Activated T-cell treated with anti-CD3 and anti-CD28 coated beads, Interleukin-2, amount 50 U/mL, for 72 hours (primary cell): Measurements from ENCODE around the gene GSTK1. TPM values are rescaled to one million over a fixed set of nuclear protein-coding genes. Genes with fewer than 3 reads are reported as not detected.
"Not testable (repeated sequence)": the region's sequence is repeated elsewhere in the genome, so short reads cannot be mapped to it uniquely, and the experiment has no call there.

ENCODE experiments used
- ATAC-seq, 2 donors: fragments of 150-1000 bp; cut with Tn5 transposase; replicated peaks in 1 of 2; 2 replicates each; pipeline ENCODE4 v1.10.0; 2021; ENCODE audit warnings: moderate library complexity in 2 of 2, mild to moderate bottlenecking in 1 of 2
- DNase-seq, 2 donors: peaks; one replicate each; pipeline ENCODE4 v3.0.0; 2021 to 2022; ENCODE audit warnings: mixed read lengths in 1 of 2
- H3K27ac Mint-ChIP-seq: one replicate; pipeline ENCODE4 v1.8.0; 2022; ENCODE audit warnings: mild to moderate bottlenecking, moderate library complexity, mixed read lengths
- H3K27me3 Mint-ChIP-seq: one replicate; pipeline ENCODE4 v1.8.0; 2022; ENCODE audit warnings: low read depth, mixed read lengths
- H3K36me3 Mint-ChIP-seq, 2 donors: one replicate each; pipeline ENCODE4 v1.8.0; 2022; ENCODE audit warnings: mixed read lengths in 2 of 2, mild to moderate bottlenecking in 1 of 2; ENCODE audit not compliant: insufficient read depth in 2 of 2
- H3K4me1 Mint-ChIP-seq: one replicate; pipeline ENCODE4 v1.8.0; 2022; ENCODE audit warnings: low read depth, mixed read lengths
- H3K4me3 Mint-ChIP-seq, 2 donors: one replicate each; pipeline ENCODE4 v1.8.0; 2022; ENCODE audit warnings: mild to moderate bottlenecking in 2 of 2, mixed read lengths in 2 of 2, moderate library complexity in 2 of 2
- H3K9me3 Mint-ChIP-seq, 2 donors: one replicate each; pipeline ENCODE4 v1.8.0; 2022; ENCODE audit warnings: mixed read lengths in 2 of 2
- total RNA-seq, 2 donors: library from RNA; stranded (reverse); gene quantifications; one replicate each; pipeline ENCODE4 v1.2.3, GENCODE V29; 2022

GSTK1 gene
- total RNA-seq, 2 donors from 2014 or later: 242 to 298 TPM

DNA sequence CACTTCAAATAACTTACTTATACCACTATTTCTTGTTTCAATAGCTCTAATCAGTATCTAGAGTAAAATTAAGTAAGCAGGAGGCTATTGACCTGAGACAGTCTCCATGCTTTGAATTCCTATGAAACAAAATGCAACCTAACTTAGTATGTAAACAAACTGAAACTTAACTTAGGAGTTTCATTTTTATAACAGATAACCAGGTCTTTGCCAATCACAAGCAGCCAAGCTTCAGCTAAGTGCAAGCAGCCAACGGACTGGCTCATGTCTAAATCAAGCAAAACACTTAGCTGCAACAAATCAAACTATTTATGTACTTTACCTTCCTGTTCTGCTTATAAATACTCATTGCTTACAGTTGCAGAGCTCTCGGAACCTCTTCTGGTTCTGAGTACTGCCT, 4.4 kb upstream of the GSTK1 start:
- peaks cover 6% of the 10 kb centered on the region in 2 donors for H3K36me3 Mint-ChIP-seq
- DNase-seq: no peak
- peaks cover 0 to 4% of the 10 kb centered on the region in 2 donors for H3K9me3 Mint-ChIP-seq
- H3K4me1 Mint-ChIP-seq: peaks cover 66% of the 10 kb centered on the region
- H3K4me3 Mint-ChIP-seq: peak overlapping the region; percentile 75 to 97
- H3K27ac Mint-ChIP-seq: peak overlapping the region; percentile 99
- H3K27me3 Mint-ChIP-seq: no peaks in the 10 kb centered on the region
- ATAC-seq: peak; percentile 3 to 32

DNA sequence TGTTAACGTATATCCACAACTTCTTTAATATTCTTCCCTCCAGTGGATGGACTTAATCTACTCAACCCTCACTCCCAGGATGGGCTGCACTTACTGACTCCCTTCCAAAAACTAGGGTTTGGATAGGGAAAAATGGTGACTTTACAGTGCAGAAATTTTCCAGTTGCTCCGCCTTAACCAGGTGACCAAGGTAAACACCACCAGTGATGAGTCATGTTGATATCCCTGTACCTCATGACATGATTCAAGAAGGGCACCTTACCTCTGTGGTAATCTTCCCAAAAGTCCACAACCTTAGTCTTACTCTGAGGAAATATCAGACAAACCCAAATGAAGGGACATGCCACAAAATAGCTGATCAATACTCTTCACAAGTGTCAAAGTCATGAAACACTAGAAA, 3.5 kb upstream of the GSTK1 start:
- peak overlapping the region in 1 of 2 donors; percentile 16 for H3K4me3 Mint-ChIP-seq
- H3K9me3 Mint-ChIP-seq: no peaks in the 10 kb centered on the region
- H3K36me3 Mint-ChIP-seq: peaks cover 8 to 11% of the 10 kb centered on the region in 2 donors
- DNase-seq (no peak), ATAC-seq (no peak)
- H3K27me3 Mint-ChIP-seq: no peaks in the 10 kb centered on the region
- peaks cover 66% of the 10 kb centered on the region for H3K4me1 Mint-ChIP-seq
- no peak overlapping the region for H3K27ac Mint-ChIP-seq

DNA sequence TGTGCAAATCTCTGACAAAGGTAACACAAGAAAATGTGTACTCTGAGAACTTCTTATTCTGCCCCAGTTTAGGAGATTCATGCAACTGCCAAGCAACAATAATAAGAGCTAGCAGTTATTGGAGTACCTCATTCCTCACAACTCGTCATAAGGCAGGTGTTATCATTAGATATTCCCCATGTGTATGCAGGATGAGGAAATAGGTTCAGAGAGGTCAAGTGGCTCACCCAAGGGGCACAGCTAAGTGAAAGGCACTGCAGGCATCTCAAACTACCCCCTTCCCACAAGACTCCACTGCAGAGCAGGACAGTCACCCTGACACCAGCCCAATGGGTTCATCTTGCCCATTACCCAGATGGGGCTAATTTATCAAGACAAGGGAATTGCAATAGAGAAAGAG, 1.3 kb upstream of the GSTK1 start:
- Mint-ChIP-seq H3K36me3 (peaks cover 12 to 21% of the 10 kb centered on the region in 2 donors), H3K27me3 (no peaks in the 10 kb centered on the region), H3K4me1 (peaks cover 69% of the 10 kb centered on the region), H3K9me3 (no peaks in the 10 kb centered on the region), H3K4me3 (peak overlapping the region; percentile 96 to 99), H3K27ac (peak overlapping the region; percentile 88)
- ATAC-seq: no peak
- no peak for DNase-seq

DNA sequence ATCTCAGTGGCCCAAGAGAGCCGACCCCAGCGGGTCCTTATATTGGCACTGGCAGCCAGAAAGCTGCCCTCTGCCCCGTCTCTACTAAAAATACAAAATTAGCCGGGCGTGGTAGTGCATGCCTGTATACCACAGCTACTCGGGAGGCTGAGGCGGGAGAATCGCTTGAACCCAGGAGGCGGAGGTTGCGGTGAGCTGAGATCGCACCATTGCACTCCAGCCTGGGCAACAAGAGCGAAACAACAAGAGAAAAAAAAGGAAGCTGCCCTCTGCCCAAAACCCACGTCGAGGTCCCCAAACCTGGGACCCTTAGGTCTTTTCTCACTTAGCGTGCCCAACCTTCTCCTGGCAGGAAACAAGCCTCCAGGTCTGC, 941 bp downstream of the GSTK1 start:
- not testable (repeated sequence) for ATAC-seq, H3K9me3 Mint-ChIP-seq, H3K27me3 Mint-ChIP-seq, DNase-seq
- Mint-ChIP-seq H3K36me3 (peaks cover 12 to 24% of the 10 kb centered on the region in 2 donors), H3K4me3 (peak overlapping the region; percentile 96 to 99), H3K4me1 (peaks cover 63% of the 10 kb centered on the region), H3K27ac (peak overlapping the region; percentile 99)

DNA sequence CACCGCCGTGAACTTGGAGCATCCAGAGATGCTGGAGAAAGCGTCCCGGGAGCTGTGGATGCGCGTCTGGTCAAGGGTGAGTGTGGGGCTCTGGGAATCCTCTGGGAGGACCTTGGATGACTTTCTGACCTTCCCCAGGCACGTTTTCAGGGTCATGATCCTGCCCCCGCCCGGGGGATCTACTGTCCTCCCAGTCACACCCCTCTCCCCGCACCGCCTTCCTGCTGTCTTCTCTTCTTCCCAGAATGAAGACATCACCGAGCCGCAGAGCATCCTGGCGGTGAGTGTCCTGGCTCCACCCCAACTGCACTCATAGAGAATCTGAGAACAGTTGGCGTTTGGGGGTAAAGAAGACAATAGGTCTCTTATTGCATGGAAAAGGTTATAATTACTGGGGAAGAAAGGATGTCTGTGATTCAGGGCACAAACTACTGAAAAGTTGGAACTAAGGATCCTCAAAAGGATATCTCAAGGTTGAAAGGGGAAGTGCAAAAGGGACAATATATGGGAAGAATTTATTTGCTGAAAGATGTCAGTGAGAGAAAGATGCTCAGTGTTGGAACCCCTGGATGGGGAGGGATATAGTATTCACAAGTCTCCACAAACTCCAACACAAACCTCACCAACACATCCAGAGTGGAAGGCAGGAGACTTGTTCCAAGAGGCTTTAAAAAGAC, 1.9 kb downstream of the GSTK1 start:
- H3K27ac Mint-ChIP-seq: peak overlapping the region; percentile 99
- DNase-seq: no peak
- H3K4me3 Mint-ChIP-seq: peak overlapping the region; percentile 96 to 99
- peaks cover 59% of the 10 kb centered on the region for H3K4me1 Mint-ChIP-seq
- H3K27me3 Mint-ChIP-seq: no peaks in the 10 kb centered on the region
- no peaks in the 10 kb centered on the region for H3K9me3 Mint-ChIP-seq
- peaks cover 14 to 28% of the 10 kb centered on the region in 2 donors for H3K36me3 Mint-ChIP-seq
- ATAC-seq: no peak

DNA sequence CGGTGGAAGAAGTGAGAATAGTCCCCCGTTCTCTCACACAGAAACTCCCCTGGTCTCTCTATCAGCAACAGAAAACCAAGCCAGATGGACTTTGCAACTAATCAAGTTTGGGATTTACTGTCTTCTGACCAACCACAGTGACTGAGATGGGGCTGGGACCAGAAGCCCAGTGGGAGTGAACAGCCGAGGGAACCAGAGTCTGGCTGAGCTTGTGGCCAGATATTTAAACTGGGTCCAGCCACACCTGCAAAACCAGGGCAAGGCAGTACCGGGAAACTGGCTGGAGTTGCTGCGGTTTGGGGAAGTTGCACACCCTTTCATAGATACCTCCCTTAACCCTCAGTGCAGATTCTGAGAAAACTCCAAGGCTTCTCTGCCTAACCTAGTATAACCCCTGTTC, 6.0 kb downstream of the GSTK1 start:
- DNase-seq (no peak), ATAC-seq (no peak)
- H3K4me3 Mint-ChIP-seq: no peak overlapping the region
- no peaks in the 10 kb centered on the region for H3K9me3 Mint-ChIP-seq
- peaks cover 13 to 22% of the 10 kb centered on the region in 2 donors for H3K36me3 Mint-ChIP-seq
- H3K4me1 Mint-ChIP-seq: peaks cover 58% of the 10 kb centered on the region
- no peak overlapping the region for H3K27ac Mint-ChIP-seq
- no peaks in the 10 kb centered on the region for H3K27me3 Mint-ChIP-seq

DNA sequence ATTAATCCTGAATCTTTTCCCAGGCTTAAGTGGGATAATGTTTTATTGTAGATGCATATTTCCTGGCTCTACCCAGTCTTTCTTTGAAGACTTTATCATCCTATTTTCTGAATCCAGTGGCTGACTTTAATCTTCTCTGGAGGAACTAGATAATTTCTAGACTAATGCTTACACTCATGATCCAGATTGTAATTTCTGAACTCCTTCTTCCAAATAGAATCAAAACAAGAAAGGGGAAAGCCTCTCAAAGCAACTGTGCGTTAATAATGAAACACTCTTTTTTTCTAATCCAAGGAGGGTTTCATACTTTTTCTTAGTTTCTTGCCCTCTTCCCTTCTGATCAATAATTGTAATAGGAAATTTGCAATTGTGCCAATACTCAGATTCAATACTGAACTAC, 8.0 kb downstream of the GSTK1 start:
- Mint-ChIP-seq H3K27me3 (no peaks in the 10 kb centered on the region), H3K9me3 (no peaks in the 10 kb centered on the region), H3K27ac (no peak overlapping the region), H3K4me1 (peaks cover 40% of the 10 kb centered on the region), H3K36me3 (peaks cover 3 to 11% of the 10 kb centered on the region in 2 donors), H3K4me3 (peak overlapping the region in 1 of 2 donors; percentile 15)
- no peak for DNase-seq
- peak in 1 of 2 donors; percentile 39 for ATAC-seq

DNA sequence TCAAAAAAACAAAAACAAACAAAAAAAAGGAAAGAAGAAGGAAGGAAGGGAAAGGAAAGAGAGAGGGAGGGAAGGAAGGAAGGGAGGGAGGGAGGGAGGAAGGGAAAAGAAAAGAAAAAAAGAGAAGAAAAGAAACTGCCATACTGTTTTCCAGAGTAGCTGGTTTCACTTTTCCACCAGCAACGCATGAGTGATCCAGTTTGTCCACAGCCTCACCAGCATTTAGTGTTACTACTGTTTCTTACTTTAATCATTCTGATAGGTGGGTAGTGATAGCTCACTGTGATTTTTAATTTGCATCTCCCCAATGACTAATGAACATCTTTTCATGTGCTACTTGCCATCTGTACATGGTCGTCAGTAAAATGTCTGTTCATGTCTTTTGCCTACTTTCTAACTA, 9.6 kb downstream of the GSTK1 start:
- Mint-ChIP-seq H3K9me3 (no peaks in the 10 kb centered on the region), H3K4me1 (peaks cover 24% of the 10 kb centered on the region), H3K27me3 (no peaks in the 10 kb centered on the region), H3K27ac (no peak overlapping the region), H3K36me3 (peaks cover 3 to 6% of the 10 kb centered on the region in 2 donors), H3K4me3 (no peak overlapping the region)
- ATAC-seq (no peak), DNase-seq (no peak)

DNA sequence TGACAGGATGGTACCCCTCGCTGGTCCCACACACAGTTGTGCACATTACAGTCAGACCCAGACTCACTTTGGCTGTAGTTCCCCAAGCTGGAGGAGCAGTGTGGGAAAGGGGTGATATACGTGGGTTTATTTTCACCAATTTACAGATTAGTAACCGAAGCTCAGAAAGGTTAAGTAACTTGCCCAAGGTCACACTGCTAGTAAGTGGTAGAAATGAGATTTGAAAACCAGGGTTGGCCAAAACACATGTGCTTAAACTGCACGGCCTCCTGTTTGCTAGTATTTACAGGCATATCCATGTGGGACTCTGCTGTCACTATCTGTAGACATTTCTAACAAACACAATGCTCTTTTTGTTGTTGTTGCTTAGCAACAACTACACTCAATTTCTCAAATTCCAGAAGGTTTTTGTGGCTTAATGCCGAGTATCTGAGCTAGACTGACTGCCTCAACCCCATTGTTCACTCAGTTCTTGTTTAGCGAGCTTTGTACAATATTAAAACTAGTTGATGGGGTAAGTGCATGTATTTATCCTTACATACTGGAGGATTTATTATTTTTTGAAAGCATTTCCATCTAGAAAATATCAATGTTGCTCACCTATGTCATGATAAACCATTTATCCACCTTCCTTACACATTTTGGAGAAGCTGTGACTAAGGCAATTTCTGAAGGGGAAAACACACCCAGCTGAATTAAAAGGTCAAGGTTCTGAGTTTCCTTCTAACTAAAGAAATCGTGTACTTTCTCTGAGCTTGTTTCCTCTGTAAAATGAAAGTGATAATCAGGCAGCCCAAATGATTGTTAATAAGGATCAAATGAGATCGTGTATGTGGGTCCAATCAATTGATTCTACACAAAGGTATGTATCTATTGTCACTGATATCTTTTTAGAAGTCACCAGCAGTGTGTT, 16.2 kb downstream of the GSTK1 start:
- H3K4me3 Mint-ChIP-seq: peak overlapping the region; percentile 61 to 89
- H3K9me3 Mint-ChIP-seq: no peaks in the 10 kb centered on the region
- no peaks in the 10 kb centered on the region for H3K27me3 Mint-ChIP-seq
- DNase-seq: no peak
- peak overlapping the region; percentile 98 for H3K27ac Mint-ChIP-seq
- H3K4me1 Mint-ChIP-seq: peaks cover 38% of the 10 kb centered on the region
- peak; percentile 56 to 69 for ATAC-seq
- H3K36me3 Mint-ChIP-seq: no peaks in the 10 kb centered on the region

DNA sequence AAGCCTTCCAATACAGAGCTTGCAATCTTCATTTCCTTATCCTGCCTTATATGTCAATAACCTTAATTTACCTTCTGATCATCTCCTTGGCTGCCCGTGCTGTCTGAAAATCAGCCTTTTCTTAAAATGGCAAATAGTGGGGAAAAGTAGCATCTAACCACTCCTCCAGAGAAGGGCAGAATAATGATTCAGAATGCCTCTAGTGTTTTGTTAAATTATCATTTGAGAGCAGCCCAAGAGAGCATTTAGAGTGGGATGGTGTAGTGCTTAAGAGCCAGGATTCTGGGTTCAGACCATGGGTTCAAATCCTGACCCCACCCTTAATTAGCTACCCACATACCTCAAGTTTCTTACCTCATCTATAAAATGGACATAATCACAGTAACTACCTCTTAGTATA, 16.9 kb downstream of the GSTK1 start:
- DNase-seq (no peak), ATAC-seq (peak; percentile 13 to 46)
- Mint-ChIP-seq H3K4me3 (peak overlapping the region; percentile 61 to 89), H3K27ac (peak overlapping the region; percentile 98), H3K9me3 (no peaks in the 10 kb centered on the region), H3K36me3 (no peaks in the 10 kb centered on the region), H3K4me1 (peaks cover 42% of the 10 kb centered on the region), H3K27me3 (no peaks in the 10 kb centered on the region)

DNA sequence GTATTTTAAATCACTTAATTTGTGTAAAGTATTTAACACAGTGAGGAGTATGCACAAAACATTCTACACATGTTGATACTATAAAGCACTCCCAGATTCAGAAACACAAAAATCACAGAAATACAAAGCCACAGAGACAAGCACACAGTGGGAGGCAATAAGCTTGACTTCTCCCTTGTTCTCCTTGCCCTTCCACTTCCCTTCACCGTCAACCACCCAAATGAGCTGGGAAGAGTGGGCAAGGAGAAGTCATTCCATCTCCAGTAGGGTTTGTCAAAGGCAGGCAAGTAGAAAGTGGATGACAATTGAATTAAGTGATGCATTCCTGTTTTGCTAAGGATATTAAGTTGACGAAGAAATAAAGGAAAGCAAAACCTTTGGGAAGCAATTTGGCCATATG, 17.3 kb downstream of the GSTK1 start:
- Mint-ChIP-seq H3K4me3 (peak overlapping the region; percentile 61 to 89), H3K9me3 (no peaks in the 10 kb centered on the region), H3K4me1 (peaks cover 42% of the 10 kb centered on the region), H3K36me3 (no peaks in the 10 kb centered on the region), H3K27ac (peak overlapping the region; percentile 98), H3K27me3 (no peaks in the 10 kb centered on the region)
- no peak for ATAC-seq
- no peak for DNase-seq

DNA sequence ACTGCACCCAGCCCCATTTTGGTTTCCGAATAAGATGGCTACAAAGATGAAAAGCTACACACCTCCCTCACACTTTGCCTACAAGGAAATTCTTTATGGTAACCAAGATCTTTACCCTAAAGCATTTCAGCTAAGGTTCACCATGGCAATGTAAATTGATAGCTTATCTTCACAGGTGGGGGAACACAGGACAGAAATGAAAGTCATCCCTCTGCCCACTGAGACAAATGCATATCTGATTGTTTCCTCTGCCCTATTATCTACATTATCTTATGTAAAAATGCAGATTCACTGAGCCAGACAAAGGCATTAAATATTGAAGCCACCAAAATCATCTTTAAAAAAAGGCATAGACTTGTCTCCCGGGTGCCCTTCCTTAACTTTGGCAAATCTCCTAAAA, 18.3 kb downstream of the GSTK1 start:
- Mint-ChIP-seq H3K27me3 (no peaks in the 10 kb centered on the region), H3K27ac (no peak overlapping the region), H3K36me3 (no peaks in the 10 kb centered on the region), H3K9me3 (no peaks in the 10 kb centered on the region), H3K4me3 (peak overlapping the region in 1 of 2 donors; percentile 28), H3K4me1 (peaks cover 42% of the 10 kb centered on the region)
- no peak for DNase-seq
- no peak for ATAC-seq

DNA sequence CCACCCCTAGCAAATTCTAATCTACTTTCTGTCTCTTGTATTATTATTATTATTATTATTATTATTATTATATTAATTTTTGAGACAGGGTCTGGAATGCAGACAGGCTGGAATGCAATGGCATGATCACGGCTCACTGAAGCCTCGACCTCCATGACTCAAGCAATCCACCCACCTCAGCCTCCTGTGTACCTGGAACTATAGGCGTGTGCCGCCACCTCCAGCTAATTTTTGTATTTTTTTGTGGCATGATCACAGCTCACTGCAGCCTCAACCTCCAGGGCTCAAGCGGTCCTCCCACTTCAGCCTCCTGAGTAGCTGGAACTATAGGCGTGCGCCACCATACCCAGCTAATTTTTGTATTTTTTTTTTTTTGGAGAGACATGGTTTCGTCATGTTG, 18.9 kb downstream of the GSTK1 start:
- no peak for DNase-seq
- H3K27ac Mint-ChIP-seq: no peak overlapping the region

More for the DNA sequence above, 18.9 kb downstream of the GSTK1 start:
- ATAC-seq: no peak
- Mint-ChIP-seq H3K9me3 (no peaks in the 10 kb centered on the region), H3K4me3 (no peak overlapping the region), H3K4me1 (peaks cover 48% of the 10 kb centered on the region), H3K27me3 (no peaks in the 10 kb centered on the region), H3K36me3 (no peaks in the 10 kb centered on the region)
